Measurements from ENCODE around the gene SGCD.

The SGCD gene

DNA sequence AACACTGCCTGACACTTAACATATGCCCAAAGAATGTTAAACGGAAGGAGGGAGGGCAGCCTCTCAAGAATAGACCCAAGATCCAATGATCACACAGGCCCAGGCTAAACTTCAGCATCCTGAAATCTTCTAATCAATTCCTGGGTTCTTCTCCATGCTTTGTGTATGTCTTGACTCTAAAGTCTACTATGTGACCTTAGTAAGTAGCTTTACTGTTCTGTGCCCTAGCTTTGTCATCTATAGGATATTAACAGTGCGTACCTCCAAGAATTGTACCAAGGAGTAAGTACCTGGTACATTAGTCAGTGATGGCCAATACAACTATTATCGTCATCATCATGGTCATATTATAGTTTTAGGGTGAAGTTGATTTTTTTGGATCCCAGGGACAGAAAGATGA lies 96.6 kb downstream of the SGCD start:
- no peak for DNase-seq (ENCODE audit: low read depth, low spot score)
- in situ Hi-C loops (cut with HindIII; ENCODE audit: low sequenced_read_pairs): no loop called here
- H3K4me3 ChIP-seq (ENCODE audit: low read depth, low read length): no peak overlapping the region
- TF ChIP-seq, protein P1, sequence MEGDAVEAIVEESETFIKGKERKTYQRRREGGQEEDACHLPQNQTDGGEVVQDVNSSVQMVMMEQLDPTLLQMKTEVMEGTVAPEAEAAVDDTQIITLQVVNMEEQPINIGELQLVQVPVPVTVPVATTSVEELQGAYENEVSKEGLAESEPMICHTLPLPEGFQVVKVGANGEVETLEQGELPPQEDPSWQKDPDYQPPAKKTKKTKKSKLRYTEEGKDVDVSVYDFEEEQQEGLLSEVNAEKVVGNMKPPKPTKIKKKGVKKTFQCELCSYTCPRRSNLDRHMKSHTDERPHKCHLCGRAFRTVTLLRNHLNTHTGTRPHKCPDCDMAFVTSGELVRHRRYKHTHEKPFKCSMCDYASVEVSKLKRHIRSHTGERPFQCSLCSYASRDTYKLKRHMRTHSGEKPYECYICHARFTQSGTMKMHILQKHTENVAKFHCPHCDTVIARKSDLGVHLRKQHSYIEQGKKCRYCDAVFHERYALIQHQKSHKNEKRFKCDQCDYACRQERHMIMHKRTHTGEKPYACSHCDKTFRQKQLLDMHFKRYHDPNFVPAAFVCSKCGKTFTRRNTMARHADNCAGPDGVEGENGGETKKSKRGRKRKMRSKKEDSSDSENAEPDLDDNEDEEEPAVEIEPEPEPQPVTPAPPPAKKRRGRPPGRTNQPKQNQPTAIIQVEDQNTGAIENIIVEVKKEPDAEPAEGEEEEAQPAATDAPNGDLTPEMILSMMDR (IDR thresholded peaks at IDR 0.05; ENCODE audit: low read depth, low read length): no peak

DNA sequence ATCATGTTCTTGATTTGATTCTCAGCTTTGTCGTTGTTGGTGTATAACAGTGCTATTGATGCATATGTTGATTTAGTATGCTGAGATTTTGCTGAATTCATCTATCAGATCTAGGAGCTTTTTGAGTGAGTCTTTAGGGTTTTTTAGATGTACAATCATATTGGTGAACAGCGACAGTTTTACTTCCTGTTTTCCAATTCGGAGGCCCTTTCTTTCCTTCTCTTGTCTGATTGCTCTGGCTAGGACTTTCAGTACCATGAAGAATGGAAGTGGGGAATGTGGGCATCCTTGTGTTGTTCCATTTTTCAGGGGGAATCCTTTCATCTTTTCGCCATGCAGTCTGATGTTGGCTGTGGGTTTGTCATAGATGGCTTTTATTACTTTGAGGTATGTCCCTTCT lies 100.4 kb downstream of the SGCD start:
- no peak for DNase-seq (ENCODE audit: low read depth, low spot score)
- H3K4me3 ChIP-seq (ENCODE audit: low read depth, low read length): no peak overlapping the region
- in situ Hi-C loops (cut with HindIII; ENCODE audit: low sequenced_read_pairs): no loop called here
- TF ChIP-seq, protein P1 (IDR thresholded peaks at IDR 0.05; ENCODE audit: low read depth, low read length): no peak

DNA sequence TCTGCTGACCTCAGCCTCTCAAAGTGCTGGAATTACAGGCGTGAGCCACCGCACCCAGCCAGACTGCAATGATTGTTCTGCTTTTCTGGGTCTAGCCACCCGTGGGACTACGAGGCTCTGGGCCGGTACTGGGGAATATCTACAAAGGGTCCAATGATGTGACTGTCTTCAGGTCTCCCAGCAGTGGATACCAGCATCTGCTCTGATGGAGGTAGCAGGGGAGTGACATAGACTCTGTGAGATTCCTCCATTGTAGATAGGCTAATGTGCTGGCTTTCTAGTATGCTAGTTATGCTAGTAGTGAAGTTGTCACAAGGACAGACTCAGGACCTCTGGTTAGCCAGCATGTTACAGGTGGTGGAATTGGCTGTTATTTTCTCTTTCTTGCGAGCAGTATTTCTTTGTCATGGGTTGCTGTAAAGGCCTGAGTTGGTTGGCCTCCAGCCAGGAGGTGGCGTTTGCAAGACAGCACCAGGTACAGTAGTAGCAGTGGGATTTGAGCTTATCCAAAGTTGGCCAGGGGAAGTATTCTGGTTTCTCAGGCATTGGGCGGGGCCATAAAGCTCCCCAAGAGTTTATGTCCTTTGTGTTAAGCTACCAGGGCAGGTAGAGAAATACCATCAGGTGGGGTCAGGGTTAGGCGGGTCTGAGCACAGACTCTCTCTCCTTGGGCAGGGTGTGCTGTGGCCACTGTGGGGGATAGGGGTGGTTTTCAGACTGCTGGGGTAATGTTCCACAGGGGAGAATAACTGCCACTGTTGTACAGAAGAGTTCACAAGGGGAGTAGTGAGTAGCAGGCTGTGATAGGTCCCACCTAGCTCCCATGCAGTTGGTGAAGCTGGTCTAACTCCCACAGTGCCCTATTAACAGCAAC lies 105.2 kb downstream of the SGCD start:
- TF ChIP-seq, protein P1 (IDR thresholded peaks at IDR 0.05; ENCODE audit: low read depth, low read length): no peak
- H3K4me3 ChIP-seq (ENCODE audit: low read depth, low read length): no peak overlapping the region
- in situ Hi-C loops (cut with HindIII; ENCODE audit: low sequenced_read_pairs): no loop called here
- DNase-seq (ENCODE audit: low read depth, low spot score): no peak

DNA sequence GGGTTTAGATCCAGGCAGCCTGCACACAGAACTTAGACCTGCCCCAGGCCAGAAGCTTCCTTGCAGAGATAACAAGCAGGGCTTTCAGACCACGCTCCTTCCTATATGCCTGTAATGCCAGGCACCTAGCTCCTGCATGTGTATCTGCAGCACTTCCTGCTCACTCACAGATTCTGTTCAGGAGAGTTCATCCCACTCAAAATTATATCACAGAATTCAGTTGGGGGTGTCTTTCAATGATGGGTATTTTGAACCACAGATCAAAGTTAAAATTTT lies 105.8 kb downstream of the SGCD start:
- DNase-seq (ENCODE audit: low read depth, low spot score): no peak
- TF ChIP-seq, protein P1 (IDR thresholded peaks at IDR 0.05; ENCODE audit: low read depth, low read length): no peak
- H3K4me3 ChIP-seq (ENCODE audit: low read depth, low read length): no peak overlapping the region
- in situ Hi-C loops (cut with HindIII; ENCODE audit: low sequenced_read_pairs): no loop called here

DNA sequence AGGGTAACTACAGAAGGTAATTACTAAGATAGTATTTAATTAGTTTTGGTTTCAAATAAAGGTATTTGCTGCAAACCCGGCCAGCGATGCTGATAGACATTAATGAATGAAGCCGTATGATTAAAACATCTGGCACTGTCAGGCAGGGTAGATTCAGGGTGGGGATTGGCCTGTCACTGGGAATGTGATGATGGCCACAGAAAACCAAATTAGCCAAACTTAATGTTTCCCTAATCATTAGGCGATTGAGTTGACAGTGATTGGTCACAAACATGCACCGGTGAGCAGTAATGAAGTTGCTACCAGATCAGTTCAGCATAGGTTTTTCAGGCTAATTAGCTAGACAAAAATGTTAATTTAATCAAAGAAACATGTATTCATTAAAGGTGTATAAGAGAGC lies 107.5 kb downstream of the SGCD start:
- in situ Hi-C loops (cut with HindIII; ENCODE audit: low sequenced_read_pairs): no loop called here
- H3K4me3 ChIP-seq (ENCODE audit: low read depth, low read length): no peak overlapping the region
- TF ChIP-seq, protein P1 (IDR thresholded peaks at IDR 0.05; ENCODE audit: low read depth, low read length): no peak
- DNase-seq (ENCODE audit: low read depth, low spot score): no peak

DNA sequence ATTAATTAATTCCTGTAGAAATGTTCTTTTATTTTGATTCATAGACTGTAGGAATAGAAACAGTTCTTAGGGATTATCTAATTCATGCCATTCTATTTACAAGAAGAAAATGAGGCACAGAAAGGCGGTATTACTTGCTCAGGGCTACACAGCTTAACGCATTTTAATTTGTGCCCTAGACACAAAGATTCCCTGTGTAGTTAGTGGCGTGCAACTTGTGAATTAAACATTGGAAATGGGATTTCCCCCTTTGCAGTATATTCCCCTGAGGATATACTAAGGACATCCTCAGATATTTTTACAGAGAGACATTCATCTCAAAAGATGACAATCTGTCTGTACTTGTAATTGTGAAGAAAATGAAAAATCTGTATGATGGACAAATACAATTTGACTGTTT lies 108.1 kb downstream of the SGCD start:
- TF ChIP-seq, protein P1 (IDR thresholded peaks at IDR 0.05; ENCODE audit: low read depth, low read length): no peak
- no peak for DNase-seq (ENCODE audit: low read depth, low spot score)
- H3K4me3 ChIP-seq (ENCODE audit: low read depth, low read length): no peak overlapping the region
- in situ Hi-C loops (cut with HindIII; ENCODE audit: low sequenced_read_pairs): no loop called here

Data from astrocyte of the spinal cord (primary cell).